Gastrocnemius medialis (tissue), 4 donors: ENCODE measurements around the gene KCNH8.

Source experiments
- POLR2A ChIP-seq, 2 donors: fragments of 450-650 bp; IDR thresholded peaks; one replicate each; pipeline ENCODE4 v1.6.1; 2017; ENCODE audit warnings: antibody characterized with exemption in 2 of 2, mild to moderate bottlenecking in 2 of 2, moderate library complexity in 2 of 2
- TF ChIP-seq, protein P1 (sequence below), 5 experiments: fragments of 450-650 bp in 3 of 5; fragments of 200-600 bp in 2 of 5; sonication (generic) in 2 of 5; IDR thresholded peaks in 4 of 5; conservative IDR thresholded peaks in 1 of 5; 1 replicate in 4 of 5; 2 replicates in 1 of 5; pipeline ENCODE4 v1.5.1; 2016 to 2019; ENCODE audit warnings: antibody characterized with exemption in 5 of 5, mild to moderate bottlenecking in 3 of 5, moderate library complexity in 3 of 5

DNA sequence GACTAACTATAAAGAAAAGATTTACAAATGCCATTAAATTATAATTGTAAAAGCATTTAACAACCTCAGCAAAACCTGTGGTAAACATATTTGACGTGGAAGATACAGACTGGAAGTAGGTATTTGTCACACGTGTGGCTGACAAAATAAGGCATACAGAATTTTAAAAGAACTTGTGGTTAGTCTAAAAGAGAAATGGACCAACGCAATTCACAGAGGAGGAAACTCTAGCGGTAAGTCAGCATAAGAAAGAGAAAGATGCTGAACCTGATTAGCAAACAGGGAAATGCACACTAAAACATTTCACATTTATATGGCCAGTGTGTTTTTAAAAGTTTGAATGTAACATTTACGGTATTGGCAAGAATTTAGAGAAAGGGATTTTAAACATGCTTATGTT is 35.3 kb downstream of the KCNH8 start:
- TF ChIP-seq, protein P1, sequence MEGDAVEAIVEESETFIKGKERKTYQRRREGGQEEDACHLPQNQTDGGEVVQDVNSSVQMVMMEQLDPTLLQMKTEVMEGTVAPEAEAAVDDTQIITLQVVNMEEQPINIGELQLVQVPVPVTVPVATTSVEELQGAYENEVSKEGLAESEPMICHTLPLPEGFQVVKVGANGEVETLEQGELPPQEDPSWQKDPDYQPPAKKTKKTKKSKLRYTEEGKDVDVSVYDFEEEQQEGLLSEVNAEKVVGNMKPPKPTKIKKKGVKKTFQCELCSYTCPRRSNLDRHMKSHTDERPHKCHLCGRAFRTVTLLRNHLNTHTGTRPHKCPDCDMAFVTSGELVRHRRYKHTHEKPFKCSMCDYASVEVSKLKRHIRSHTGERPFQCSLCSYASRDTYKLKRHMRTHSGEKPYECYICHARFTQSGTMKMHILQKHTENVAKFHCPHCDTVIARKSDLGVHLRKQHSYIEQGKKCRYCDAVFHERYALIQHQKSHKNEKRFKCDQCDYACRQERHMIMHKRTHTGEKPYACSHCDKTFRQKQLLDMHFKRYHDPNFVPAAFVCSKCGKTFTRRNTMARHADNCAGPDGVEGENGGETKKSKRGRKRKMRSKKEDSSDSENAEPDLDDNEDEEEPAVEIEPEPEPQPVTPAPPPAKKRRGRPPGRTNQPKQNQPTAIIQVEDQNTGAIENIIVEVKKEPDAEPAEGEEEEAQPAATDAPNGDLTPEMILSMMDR (IDR thresholded peaks at IDR 0.05 in 4 of 5, conservative IDR thresholded peaks at IDR 0.05 in 1 of 5), result no peak
- no peak for TF ChIP-seq POLR2A (IDR thresholded peaks at IDR 0.05)
